Neural progenitor cell (in vitro differentiated cells): ENCODE data around the gene C2CD3.

Source experiments
- EZH2phosphoT487 ChIP-seq: fragments of 200-600 bp; sonication (generic); IDR thresholded peaks from 2 replicates; pipeline ENCODE4 v1.6.1; 2017; ENCODE audit warnings: antibody characterized with exemption
- TF ChIP-seq, protein P1 (sequence below): fragments of 200-600 bp; sonication (generic); IDR thresholded peaks from 2 replicates; pipeline ENCODE4 v1.5.1; 2017; ENCODE audit warnings: antibody characterized with exemption, mild to moderate bottlenecking

DNA sequence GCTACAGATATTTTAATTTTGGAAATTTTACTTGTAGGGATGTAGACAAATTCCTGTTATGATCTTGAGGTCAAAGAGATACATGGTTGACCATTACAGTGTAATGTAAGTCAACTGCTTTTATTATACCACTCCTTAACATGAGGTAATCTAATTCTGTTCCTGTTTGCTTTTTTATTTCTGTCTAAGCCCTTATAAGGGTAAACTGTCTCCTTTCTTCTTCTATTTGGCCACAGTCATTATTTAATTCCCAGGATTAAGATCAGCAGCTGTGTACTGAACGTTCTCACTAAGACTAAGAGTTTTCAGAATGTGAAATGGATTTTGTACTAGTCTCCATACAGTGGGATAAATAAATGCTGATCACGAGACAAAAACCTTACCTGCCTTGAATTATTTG, 32.8 kb downstream of the C2CD3 start:
- no peak for TF ChIP-seq EZH2phosphoT487
- TF ChIP-seq, protein P1, sequence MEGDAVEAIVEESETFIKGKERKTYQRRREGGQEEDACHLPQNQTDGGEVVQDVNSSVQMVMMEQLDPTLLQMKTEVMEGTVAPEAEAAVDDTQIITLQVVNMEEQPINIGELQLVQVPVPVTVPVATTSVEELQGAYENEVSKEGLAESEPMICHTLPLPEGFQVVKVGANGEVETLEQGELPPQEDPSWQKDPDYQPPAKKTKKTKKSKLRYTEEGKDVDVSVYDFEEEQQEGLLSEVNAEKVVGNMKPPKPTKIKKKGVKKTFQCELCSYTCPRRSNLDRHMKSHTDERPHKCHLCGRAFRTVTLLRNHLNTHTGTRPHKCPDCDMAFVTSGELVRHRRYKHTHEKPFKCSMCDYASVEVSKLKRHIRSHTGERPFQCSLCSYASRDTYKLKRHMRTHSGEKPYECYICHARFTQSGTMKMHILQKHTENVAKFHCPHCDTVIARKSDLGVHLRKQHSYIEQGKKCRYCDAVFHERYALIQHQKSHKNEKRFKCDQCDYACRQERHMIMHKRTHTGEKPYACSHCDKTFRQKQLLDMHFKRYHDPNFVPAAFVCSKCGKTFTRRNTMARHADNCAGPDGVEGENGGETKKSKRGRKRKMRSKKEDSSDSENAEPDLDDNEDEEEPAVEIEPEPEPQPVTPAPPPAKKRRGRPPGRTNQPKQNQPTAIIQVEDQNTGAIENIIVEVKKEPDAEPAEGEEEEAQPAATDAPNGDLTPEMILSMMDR: no peak
